HepG2 (cell line): ENCODE results near the gene HMCN1.

Experiments used
- AGO1 ChIP-seq: fragments of 200-400 bp; formaldehyde crosslinking; IDR thresholded peaks from 2 replicates; pipeline ENCODE4 v1.6.1; 2017; ENCODE audit warnings: mild to moderate bottlenecking, low read depth, low read length, moderate library complexity; ENCODE audit not compliant: poor library complexity, severe bottlenecking
- ATF3 ChIP-seq: sonication (generic); formaldehyde crosslinking; IDR thresholded peaks from 2 replicates; pipeline ENCODE4 v1.4.0; 2020; ENCODE audit warnings: missing genetic modification reagents
- MAFG ChIP-seq: sonication (generic); formaldehyde crosslinking; IDR thresholded peaks from 2 replicates; pipeline ENCODE4 v1.5.1; 2020; ENCODE audit warnings: mild to moderate bottlenecking, missing genetic modification reagents
- SIN3A ChIP-seq: IDR thresholded peaks from 2 replicates; pipeline ENCODE4 v1.6.1; 2011; ENCODE audit warnings: low read depth, mild to moderate bottlenecking, control low read depth, low read length, borderline replicate concordance

DNA sequence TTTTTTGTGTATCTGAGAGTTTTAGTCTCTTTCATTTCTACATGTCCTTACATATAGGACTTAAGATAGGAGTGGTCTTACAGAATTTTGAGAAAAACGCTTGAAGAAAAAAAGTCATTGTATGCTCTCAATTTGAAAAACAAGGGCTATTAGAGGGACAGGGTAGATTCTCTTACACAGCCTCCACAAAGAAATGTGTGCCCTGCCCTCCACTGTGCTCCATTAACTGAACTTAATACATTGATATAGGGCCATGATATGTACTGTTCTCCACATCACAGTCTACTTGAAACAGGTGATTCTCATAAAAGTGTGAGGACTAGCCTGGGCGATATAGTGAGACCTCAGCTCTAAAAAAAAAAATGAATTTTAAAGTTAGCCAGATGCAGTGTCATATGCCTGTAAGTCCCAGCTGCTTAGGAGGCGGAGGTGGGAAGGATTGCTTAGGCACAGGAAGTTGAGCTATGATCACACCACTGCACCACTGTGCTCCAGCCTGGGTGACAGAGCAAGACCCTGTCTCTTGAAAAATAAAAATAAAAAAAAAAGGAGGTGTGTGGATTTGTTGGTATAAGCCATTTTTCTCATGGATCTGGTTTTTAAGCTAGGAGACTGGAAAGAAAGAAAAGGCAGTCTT is 77.0 kb downstream of the HMCN1 start:
- TF ChIP-seq SIN3A (no peak), ATF3 (CRISPR knock-in tag) (no peak), AGO1 (no peak), MAFG (CRISPR knock-in tag) (no peak)
